ENCODE data around the gene NHS. TPM values are rescaled to one million over a fixed set of nuclear protein-coding genes. Genes with fewer than 3 reads are reported as not detected.

The NHS gene
- total RNA-seq (ENCODE audit: low replicate concordance), result 9.2 and 27.8 TPM in 2 replicates
- long read RNA-seq, partial matches to known transcripts, result 3 of 6 reads
- long read RNA-seq, other reads (novel, unspliced or antisense), result 3 of 6 reads

GRCh38 chrX:17374619-17375366 is at the start of gene NHS:
Gene NHS, plus strand, starts transcription at chrX:17375200. Its CDS starts 558 bp downstream, at chrX:17375758.
- peak within 1 kb of the TSS; percentile 74 for H3K27ac Mint-ChIP-seq
- H3K4me1 Mint-ChIP-seq (ENCODE audit: unreplicated experiment), result peaks cover 34% of the 10 kb centered on the region
- TF ChIP-seq, protein P1, sequence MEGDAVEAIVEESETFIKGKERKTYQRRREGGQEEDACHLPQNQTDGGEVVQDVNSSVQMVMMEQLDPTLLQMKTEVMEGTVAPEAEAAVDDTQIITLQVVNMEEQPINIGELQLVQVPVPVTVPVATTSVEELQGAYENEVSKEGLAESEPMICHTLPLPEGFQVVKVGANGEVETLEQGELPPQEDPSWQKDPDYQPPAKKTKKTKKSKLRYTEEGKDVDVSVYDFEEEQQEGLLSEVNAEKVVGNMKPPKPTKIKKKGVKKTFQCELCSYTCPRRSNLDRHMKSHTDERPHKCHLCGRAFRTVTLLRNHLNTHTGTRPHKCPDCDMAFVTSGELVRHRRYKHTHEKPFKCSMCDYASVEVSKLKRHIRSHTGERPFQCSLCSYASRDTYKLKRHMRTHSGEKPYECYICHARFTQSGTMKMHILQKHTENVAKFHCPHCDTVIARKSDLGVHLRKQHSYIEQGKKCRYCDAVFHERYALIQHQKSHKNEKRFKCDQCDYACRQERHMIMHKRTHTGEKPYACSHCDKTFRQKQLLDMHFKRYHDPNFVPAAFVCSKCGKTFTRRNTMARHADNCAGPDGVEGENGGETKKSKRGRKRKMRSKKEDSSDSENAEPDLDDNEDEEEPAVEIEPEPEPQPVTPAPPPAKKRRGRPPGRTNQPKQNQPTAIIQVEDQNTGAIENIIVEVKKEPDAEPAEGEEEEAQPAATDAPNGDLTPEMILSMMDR (conservative IDR thresholded peaks at IDR 0.05), result peak; percentile 82
- no peaks in the 10 kb centered on the region for H3K9me3 Mint-ChIP-seq
- H3K27me3 Mint-ChIP-seq, result peaks cover 48% of the 10 kb centered on the region
- H3K36me3 Mint-ChIP-seq, result peaks cover 2% of the 10 kb centered on the region
- H3K4me3 Mint-ChIP-seq, result peak within 1 kb of the TSS; percentile 93
- DNase-seq (ENCODE audit: extremely low spot score, unreplicated experiment), result peak; percentile 91

- TF ChIP-seq, protein P1 (conservative IDR thresholded peaks at IDR 0.05), result no peak
- Mint-ChIP-seq H3K36me3 (no peaks in the 10 kb centered on the region), H3K27me3 (no peaks in the 10 kb centered on the region), H3K9me3 (no peaks in the 10 kb centered on the region), H3K27ac (no peak overlapping the region), H3K4me1 (ENCODE audit: unreplicated experiment) (no peaks in the 10 kb centered on the region), H3K4me3 (no peak overlapping the region)
- no peak for DNase-seq (ENCODE audit: extremely low spot score, unreplicated experiment)
These were observed 46.2 kb upstream of the NHS start for GRCh38 chrX:17328837-17329236.

DNA sequence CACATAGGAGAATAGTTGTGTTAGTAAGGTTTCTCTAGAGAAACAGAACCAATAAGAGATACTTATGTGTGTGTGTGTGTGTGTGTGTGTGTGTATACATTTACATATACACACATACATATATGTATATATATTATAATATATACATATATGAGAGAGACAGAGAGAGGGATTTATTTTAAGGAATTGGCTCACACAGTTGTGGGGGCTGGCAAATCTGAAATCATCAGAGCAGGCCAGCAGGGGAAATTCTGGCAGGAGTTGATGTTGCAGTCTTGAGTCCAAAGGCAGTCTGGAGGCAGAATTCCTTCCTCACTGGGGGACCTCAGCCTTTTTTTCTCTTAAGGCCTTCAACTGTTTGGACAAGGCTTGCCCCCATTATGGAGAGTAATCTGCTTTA is 38.6 kb upstream of the NHS start:
- H3K4me1 Mint-ChIP-seq (ENCODE audit: unreplicated experiment), result no peaks in the 10 kb centered on the region
- no peak overlapping the region for H3K4me3 Mint-ChIP-seq
- no peak for DNase-seq (ENCODE audit: extremely low spot score, unreplicated experiment)
- H3K9me3 Mint-ChIP-seq, result peaks cover 5% of the 10 kb centered on the region
- no peaks in the 10 kb centered on the region for H3K27me3 Mint-ChIP-seq
- no peak overlapping the region for H3K27ac Mint-ChIP-seq
- TF ChIP-seq, protein P1 (conservative IDR thresholded peaks at IDR 0.05), result no peak
- H3K36me3 Mint-ChIP-seq, result no peaks in the 10 kb centered on the region

DNA sequence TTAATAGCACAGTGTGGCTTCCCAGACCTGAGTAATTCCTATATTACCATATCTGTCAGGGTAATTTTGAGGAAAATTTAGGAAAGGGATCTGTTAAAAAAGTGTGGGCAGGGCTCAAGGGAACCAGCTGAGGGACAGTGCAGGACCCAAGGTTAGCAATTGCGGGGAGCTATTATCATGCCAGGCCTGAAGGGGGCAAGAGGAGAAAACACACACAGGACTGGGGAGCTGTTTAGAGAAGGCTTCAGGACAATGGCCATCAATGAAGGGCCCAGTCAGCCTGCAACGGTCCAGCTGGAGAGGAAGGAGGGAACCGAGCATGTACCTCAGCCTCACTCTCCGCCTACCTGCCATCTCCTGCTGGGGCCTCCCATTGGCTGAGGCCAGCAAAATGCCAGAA is 19.0 kb upstream of the NHS start:
- Mint-ChIP-seq H3K4me1 (ENCODE audit: unreplicated experiment) (peaks cover 4% of the 10 kb centered on the region), H3K4me3 (no peak overlapping the region), H3K27ac (no peak overlapping the region), H3K9me3 (peaks cover 15% of the 10 kb centered on the region), H3K36me3 (no peaks in the 10 kb centered on the region), H3K27me3 (no peaks in the 10 kb centered on the region)
- DNase-seq (ENCODE audit: extremely low spot score, unreplicated experiment), result no peak
- TF ChIP-seq, protein P1 (conservative IDR thresholded peaks at IDR 0.05), result peak; percentile 22

DNA sequence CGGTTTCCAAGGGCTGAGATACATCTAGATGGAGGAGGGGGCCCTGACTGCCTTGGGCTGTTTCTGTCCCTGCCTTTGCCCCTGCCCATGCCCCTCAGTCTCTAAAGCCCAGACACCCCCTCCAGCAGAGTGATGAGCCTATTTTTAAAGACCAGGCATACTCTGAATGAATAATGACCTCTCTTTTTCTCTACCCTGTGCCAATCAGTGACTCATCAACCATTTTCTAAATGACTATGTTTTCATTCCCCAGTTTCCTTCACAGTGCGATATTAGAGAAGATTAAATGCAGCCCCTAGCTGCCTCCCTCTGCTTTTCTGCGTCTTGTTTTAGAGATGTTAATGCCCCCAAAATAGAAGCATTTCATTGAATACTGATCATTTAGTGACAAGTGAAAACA is 15.5 kb upstream of the NHS start:
- H3K4me1 Mint-ChIP-seq (ENCODE audit: unreplicated experiment), result peaks cover 4% of the 10 kb centered on the region
- H3K27ac Mint-ChIP-seq, result no peak overlapping the region
- H3K27me3 Mint-ChIP-seq, result no peaks in the 10 kb centered on the region
- DNase-seq (ENCODE audit: extremely low spot score, unreplicated experiment), result no peak
- H3K4me3 Mint-ChIP-seq, result no peak overlapping the region
- no peaks in the 10 kb centered on the region for H3K36me3 Mint-ChIP-seq
- TF ChIP-seq, protein P1 (conservative IDR thresholded peaks at IDR 0.05), result no peak
- no peaks in the 10 kb centered on the region for H3K9me3 Mint-ChIP-seq

Measured in type B pancreatic cell (in vitro differentiated cells).